HL-60 (cell line): ENCODE results near the gene TRIM62.

ENCODE experiments used
- GABPA ChIP-seq: IDR thresholded peaks from 2 replicates; pipeline ENCODE4 v1.6.1; 2012; ENCODE audit warnings: low read depth
- POLR2AphosphoS5 ChIP-seq: IDR thresholded peaks from 2 replicates; pipeline ENCODE4 v1.6.1; 2012; ENCODE audit warnings: low read depth
- REST ChIP-seq: IDR thresholded peaks from 2 replicates; pipeline ENCODE4 v1.6.1; 2012; ENCODE audit warnings: low read depth; ENCODE audit not compliant: insufficient replicate concordance
- SPI1 ChIP-seq: IDR thresholded peaks from 2 replicates; pipeline ENCODE4 v1.6.1; 2012; ENCODE audit warnings: low read depth, mild to moderate bottlenecking, borderline replicate concordance
- TF ChIP-seq, protein P1 (sequence below): IDR thresholded peaks from one replicate; pipeline ENCODE4 v1.5.1; 2011; ENCODE audit warnings: low read length, control low read depth, inconsistent platforms; ENCODE audit not compliant: insufficient read depth

- TF ChIP-seq, protein P1, sequence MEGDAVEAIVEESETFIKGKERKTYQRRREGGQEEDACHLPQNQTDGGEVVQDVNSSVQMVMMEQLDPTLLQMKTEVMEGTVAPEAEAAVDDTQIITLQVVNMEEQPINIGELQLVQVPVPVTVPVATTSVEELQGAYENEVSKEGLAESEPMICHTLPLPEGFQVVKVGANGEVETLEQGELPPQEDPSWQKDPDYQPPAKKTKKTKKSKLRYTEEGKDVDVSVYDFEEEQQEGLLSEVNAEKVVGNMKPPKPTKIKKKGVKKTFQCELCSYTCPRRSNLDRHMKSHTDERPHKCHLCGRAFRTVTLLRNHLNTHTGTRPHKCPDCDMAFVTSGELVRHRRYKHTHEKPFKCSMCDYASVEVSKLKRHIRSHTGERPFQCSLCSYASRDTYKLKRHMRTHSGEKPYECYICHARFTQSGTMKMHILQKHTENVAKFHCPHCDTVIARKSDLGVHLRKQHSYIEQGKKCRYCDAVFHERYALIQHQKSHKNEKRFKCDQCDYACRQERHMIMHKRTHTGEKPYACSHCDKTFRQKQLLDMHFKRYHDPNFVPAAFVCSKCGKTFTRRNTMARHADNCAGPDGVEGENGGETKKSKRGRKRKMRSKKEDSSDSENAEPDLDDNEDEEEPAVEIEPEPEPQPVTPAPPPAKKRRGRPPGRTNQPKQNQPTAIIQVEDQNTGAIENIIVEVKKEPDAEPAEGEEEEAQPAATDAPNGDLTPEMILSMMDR: no peak
- TF ChIP-seq REST (no peak), POLR2AphosphoS5 (no peak), GABPA (no peak), SPI1 (no peak)
Observed at GRCh38 chr1:33211972-33212371, 30.1 kb upstream of the TRIM62 start.
